ENCODE measurements around the gene EXOC6B.

EXOC6B gene

DNA sequence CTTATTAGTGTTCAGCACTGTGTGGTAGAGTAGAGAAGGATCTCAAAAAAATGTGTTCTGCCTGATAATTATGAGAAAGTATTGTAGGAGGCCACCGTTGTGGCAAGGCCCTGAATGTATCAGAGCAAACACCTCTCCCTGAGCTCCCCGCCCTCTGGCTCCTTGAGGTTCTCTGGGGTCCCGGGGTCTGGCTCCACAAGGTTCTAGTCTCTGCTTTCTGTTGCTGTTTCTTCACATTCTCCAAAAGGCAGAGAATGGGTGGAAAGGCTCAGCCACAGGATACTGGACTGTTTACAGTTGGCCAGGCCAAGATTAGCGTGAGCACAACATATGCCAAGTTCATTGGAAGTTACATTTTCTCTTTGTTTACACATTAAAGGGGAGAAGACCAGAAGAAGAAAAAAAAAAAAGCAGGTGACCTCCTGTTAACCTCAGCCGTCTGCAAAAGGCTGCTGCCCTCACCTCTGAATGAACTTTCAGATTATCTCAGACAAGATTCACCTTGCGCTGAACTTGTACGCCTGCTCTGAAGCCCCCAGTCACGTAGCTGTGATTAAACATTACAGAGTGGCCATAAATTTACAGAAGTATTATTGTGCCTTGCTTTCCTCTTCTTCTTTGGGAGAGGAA, 621.6 kb downstream of the EXOC6B start:
- DNase-seq, result no peak

DNA sequence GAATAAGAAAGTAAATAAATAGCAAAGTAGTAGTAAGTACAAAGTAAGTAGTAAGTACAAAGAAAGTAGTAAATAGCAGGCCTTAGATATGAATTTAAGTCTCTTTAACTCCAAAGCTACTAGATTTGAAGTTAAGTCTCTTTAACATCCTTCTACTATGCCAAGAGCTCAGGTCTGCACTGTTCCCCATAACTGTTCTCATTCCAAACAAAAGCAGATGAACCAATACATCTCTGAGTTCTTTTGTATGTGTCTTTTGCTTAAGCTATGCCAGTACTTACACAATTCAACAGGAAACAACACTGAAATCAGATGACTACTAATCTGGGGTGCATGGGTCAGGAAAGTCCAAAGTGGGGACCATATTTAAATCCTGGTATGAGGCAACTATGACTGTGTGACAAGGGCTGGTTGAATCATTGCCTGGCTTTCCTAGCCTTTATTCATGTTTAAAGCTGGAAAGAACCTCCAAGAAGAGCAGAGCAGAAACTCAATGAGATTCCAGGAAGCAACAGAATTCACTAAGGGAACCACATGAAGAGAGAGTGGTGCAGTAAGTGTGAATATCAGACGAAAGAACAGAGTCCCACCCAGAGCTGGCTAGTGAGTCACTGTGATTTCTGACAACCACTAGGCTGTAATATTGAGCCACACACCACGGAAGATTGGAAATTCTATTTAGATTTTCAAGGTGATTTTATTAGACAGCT, 627.1 kb downstream of the EXOC6B start:
- no peak for DNase-seq

- DNase-seq, result no peak
Observed at GRCh38 chr2:72193723-72194122, 632.1 kb downstream of the EXOC6B start.

- DNase-seq, result no peak
Observed at GRCh38 chr2:72191441-72191840, 634.4 kb downstream of the EXOC6B start.

- no peak for DNase-seq
Observed at GRCh38 chr2:72185206-72185605, 640.6 kb downstream of the EXOC6B start.

DNA sequence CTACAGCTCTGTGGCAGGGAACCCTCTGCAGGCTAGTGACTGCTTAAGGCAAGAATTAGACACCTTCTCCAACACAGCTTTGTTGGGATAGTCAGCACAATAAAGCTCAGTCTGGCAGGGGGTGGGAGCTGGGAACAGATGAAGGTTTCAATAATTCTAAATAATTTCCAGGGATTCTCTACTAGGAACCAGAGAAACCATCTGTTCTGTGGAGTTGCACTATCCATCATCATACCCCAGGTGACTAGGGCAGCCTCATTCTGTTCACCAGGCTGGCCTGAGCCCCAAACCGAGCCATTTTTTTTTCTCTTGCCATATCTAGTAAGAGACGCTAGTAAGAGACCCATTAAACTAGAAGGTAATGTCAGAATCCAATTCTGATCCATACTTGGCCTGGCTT, 642.4 kb downstream of the EXOC6B start:
- no peak for DNase-seq

GRCh38 chr2:72183016-72183415, 642.8 kb downstream of the EXOC6B start:
- DNase-seq, result no peak

- no peak for DNase-seq
Observed at GRCh38 chr2:72182547-72182946, 643.3 kb downstream of the EXOC6B start.

DNA sequence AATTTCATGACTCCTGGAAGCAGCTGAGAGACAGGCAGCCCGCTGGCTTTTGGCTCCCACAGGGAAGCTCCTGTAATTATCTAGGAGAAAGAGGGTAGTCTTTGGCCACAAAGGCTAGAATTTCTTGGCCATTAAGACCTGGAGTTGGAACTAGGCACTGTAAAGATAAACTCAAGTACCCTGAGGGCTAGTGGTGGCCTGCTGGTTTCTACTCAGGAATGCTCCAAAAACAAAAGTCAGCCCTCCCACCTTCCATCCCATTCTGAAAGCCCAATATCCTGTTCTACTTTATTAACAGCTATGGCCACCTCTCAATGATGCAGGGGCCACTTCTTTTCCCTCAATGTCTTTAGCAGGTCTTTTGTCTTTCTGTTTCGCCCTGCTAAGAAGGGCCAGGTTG, 644.2 kb downstream of the EXOC6B start:
- no peak for DNase-seq

- no peak for DNase-seq
Observed at GRCh38 chr2:72180351-72180750, 645.5 kb downstream of the EXOC6B start.

- DNase-seq, result no peak
Observed at GRCh38 chr2:72178551-72178950, 647.3 kb downstream of the EXOC6B start.

GRCh38 chr2:72176281-72176680, 649.6 kb downstream of the EXOC6B start:
- DNase-seq, result no peak

DNA sequence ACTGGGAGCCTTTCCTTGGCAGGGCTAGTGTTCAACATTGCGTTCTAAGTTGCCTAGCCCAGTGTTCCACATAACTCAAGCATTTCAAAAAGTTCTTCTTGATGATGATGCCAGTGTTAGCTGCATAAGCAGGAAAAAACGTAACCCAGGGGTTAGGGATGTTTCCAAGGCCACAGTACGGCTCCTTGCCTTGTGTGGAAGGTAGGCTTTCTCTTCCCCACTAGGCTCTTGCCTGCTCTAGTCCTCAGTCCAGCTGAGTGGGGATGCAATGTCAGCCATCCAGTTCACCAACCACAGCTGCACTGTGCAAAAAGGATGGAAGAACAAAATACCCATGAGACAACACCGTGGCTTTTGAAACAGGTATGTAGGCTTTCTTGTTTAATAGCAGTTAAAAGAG, 650.2 kb downstream of the EXOC6B start:
- DNase-seq, result no peak

DNA sequence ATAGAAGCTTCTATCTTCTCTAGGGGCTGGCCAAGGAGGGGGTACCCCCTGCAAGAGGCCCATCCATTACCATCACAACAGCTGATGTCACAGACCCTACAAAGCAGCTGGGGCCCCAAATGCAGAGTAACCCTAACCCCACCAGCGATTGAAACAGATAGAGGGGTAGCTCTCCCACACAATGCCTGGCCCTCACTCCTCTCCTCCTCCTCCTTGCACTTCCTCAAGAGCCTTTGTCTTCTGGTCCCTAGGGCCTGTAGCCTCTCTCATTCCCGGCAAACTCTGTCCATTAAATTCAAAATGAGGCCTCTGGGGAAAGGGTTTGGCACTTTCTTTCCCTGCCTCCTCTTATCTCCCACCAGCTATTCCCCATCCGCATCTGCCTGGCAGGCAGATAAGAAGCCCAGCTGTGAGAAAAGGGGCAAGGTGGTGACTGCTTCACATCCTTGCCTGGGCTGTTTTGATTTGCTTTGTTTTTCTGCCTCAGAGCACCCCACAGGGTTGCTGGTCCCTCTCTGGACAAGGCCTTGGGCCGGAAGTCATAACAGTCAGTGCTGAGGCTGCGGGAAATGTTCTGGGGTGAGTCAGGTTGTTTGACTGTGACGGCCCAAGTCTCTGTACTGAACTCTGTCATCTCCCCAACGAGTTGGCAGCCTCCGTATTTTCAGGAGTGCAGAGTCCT, 652.1 kb downstream of the EXOC6B start:
- DNase-seq, result no peak

GRCh38 chr2:72172478-72172877, 653.4 kb downstream of the EXOC6B start:
- DNase-seq, result no peak

DNA sequence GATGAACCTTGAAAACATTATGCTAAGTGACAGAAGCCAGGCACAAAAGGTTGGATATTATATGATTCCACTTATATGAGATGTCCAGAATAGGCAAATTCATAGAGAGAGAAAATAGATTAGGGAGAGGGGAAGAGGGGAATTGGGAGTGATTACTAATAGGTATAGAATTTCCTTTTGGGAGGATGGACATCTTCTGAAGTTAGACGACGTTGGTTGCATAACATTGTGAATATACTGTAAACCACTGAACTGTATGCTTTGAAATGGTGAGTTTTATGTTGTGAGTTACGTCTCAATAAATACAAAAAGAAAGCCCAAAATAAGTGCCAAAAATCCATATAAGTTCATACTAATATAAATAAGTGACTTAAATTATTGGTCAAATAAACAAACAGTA, 659.6 kb downstream of the EXOC6B start:
- DNase-seq, result no peak

DNA sequence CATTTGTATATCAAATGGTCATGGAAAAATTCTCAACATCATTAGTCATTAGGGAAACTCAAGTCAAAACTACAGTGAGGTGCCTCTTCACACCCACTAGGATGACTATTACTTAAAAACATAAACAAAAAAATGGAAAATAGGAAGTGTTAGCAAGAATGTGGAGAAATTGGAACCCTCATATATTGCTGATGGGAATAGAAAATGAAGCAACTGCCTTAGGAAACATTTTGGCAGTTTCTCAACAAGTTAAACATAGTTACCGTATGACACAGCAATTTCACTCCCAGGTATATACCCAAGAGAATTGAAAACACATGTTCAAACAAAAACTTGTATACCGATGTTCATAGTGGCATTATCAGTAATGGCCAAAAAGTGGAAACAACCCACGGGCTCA, 660.0 kb downstream of the EXOC6B start:
- DNase-seq, result no peak

DNA sequence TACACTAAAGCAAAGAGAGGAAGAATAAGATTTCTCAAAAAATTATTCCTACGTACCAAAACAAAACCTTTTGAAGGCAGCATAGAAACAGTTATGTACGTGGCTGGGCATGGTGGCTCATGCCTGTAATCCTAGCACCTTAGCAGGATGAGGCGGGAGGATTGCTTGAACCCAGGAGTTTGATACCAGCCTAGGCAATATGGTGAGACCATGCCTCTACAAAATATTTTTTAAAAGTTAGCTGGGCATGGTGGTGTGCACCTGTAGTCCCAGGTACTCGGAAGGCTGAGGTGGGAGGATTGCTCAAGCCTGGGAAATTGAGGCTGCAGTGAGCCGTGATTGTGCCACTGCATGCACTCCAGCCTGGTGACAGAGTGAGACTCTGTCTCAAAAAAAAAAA, 663.3 kb downstream of the EXOC6B start:
- no peak for DNase-seq

- no peak for DNase-seq
Observed at GRCh38 chr2:72159211-72159993, 666.4 kb downstream of the EXOC6B start.

GRCh38 chr2:72157871-72158771, 667.7 kb downstream of the EXOC6B start:
- DNase-seq, result no peak

DNA sequence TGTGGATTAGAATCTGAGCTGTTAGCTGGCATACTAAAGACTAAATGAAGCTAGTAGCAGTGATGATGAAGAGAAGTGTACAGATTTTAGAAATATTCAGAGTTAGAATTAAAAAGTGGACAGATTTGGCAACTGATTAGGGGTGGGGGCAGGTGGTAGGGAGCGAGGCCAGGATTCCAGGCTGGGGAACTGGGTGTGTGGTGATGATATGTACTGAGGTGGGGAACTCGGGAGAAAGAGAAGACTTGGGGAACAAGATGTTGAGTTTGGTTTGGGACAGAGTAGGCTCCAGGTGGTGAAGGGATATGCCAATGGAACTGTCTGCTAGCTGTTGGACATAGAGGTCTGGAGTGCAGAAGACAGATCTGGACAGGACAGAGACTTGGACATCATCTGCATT, 669.0 kb downstream of the EXOC6B start:
- DNase-seq, result no peak

GRCh38 chr2:72155737-72156136, 670.1 kb downstream of the EXOC6B start:
- DNase-seq, result no peak
